Breast epithelium (tissue), 4 donors: ENCODE results near the gene PLXND1. TPM values are rescaled to one million over a fixed set of nuclear protein-coding genes. Genes with fewer than 3 reads are reported as not detected.
A peak's percentile ranks its signal among the peaks of the same experiment; 100 is the strongest.

Experiments used
- DNase-seq, 2 donors: peaks; one replicate each; pipeline ENCODE4 v3.0.0-alpha.2; 2019; ENCODE audit warnings: low spot score in 2 of 2
- H3K27ac ChIP-seq, 2 donors: fragments of 200-600 bp; sonication (generic) in 1 of 2; one replicate each; pipeline ENCODE4 v1.5.1; 2016 to 2019; ENCODE audit warnings: mild to moderate bottlenecking in 1 of 2
- H3K27me3 ChIP-seq, 2 donors: fragments of 200-600 bp; sonication (generic) in 1 of 2; one replicate each; pipeline versions ENCODE4 v1.5.1 to v1.6.0; 2017 to 2019; ENCODE audit warnings: control low read depth in 1 of 2, mild to moderate bottlenecking in 1 of 2
- H3K36me3 ChIP-seq: fragments of 200-600 bp; one replicate; pipeline ENCODE4 v1.5.1; 2019
- H3K4me1 ChIP-seq, 2 donors: fragments of 200-600 bp; sonication (generic); one replicate each; pipeline ENCODE4 v1.5.1; 2016 to 2019; ENCODE audit warnings: control low read depth in 1 of 2
- H3K4me3 ChIP-seq, 3 donors: fragments of 200-600 bp; sonication (generic); 1 replicate in 2 of 3; 2 replicates in 1 of 3; pipeline ENCODE4 v1.5.1; 2016 to 2019; ENCODE audit warnings: mild to moderate bottlenecking in 3 of 3, moderate library complexity in 2 of 3
- H3K9me3 ChIP-seq, 2 donors: fragments of 200-600 bp; sonication (generic) in 1 of 2; one replicate each; pipeline ENCODE4 v1.5.1; 2016 to 2019; ENCODE audit warnings: control low read depth in 1 of 2
- CTCF ChIP-seq, 3 donors: fragments of 450-650 bp; IDR thresholded peaks; one replicate each; pipeline ENCODE4 v1.5.1; 2016 to 2017; ENCODE audit warnings: antibody characterized with exemption in 3 of 3, mild to moderate bottlenecking in 3 of 3, moderate library complexity in 3 of 3
- POLR2A ChIP-seq: fragments of 450-650 bp; IDR thresholded peaks from one replicate; pipeline ENCODE4 v1.6.1; 2016; ENCODE audit warnings: antibody characterized with exemption, mild to moderate bottlenecking, moderate library complexity
- POLR2AphosphoS5 ChIP-seq, 3 donors: sonication (generic); formaldehyde crosslinking; IDR thresholded peaks; one replicate each; pipeline ENCODE4 v1.6.1; 2017; ENCODE audit warnings: antibody characterized with exemption in 3 of 3
- intact Hi-C: fragments of 100-400 bp; cut with DNase I; formaldehyde crosslinking; loops from one replicate; pipeline ENCODE4 v1.15.1; 2023; ENCODE audit warnings: low total_unique reads
- total RNA-seq, 3 donors: library from RNA; depleted of rRNA; stranded (reverse); fragments of >200 nt; gene quantifications; one replicate each; pipeline ENCODE4 v1.1.0, GENCODE V29; 2016

The PLXND1 gene
- total RNA-seq, 3 donors from 2014 or later, result 53.6 to 187 (median 118) TPM

- Histone ChIP-seq H3K4me3 (no peak overlapping the region), H3K27ac (peak overlapping the region in 1 of 2 donors; percentile 71), H3K9me3 (no peaks in the 10 kb centered on the region), H3K36me3 (no peaks in the 10 kb centered on the region), H3K4me1 (no peaks in the 10 kb centered on the region), H3K27me3 (no peaks in the 10 kb centered on the region)
- intact Hi-C loops, result no loop called here
- no peak for TF ChIP-seq POLR2AphosphoS5 (IDR thresholded peaks at IDR 0.05)
- no peak for DNase-seq
Observed at GRCh38 chr3:129587566-129588210, 18.8 kb downstream of the PLXND1 start.

- Histone ChIP-seq H3K27ac (peak overlapping the region in 1 of 2 donors; percentile 71), H3K9me3 (no peaks in the 10 kb centered on the region), H3K4me3 (no peak overlapping the region), H3K27me3 (no peaks in the 10 kb centered on the region), H3K36me3 (no peaks in the 10 kb centered on the region), H3K4me1 (no peaks in the 10 kb centered on the region)
- intact Hi-C loops, result no loop called here
- no peak for DNase-seq
- no peak for TF ChIP-seq CTCF (IDR thresholded peaks at IDR 0.05)
- peak in 1 of 3 donors; percentile 65 for TF ChIP-seq POLR2AphosphoS5 (IDR thresholded peaks at IDR 0.05)
Observed at GRCh38 chr3:129586746-129587430, 19.6 kb downstream of the PLXND1 start.

- DNase-seq, result no peak
- Histone ChIP-seq H3K4me3 (no peak overlapping the region), H3K36me3 (no peaks in the 10 kb centered on the region), H3K27me3 (no peaks in the 10 kb centered on the region), H3K4me1 (no peaks in the 10 kb centered on the region), H3K9me3 (no peaks in the 10 kb centered on the region), H3K27ac (peak overlapping the region in 1 of 2 donors; percentile 71)
- TF ChIP-seq POLR2AphosphoS5 (IDR thresholded peaks at IDR 0.05) (no peak), CTCF (IDR thresholded peaks at IDR 0.05) (no peak), POLR2A (no peak)
- intact Hi-C loops, result no loop called here
Observed at GRCh38 chr3:129585949-129586657, 20.4 kb downstream of the PLXND1 start.

- Histone ChIP-seq H3K4me3 (no peak overlapping the region), H3K4me1 (no peaks in the 10 kb centered on the region), H3K27me3 (no peaks in the 10 kb centered on the region), H3K36me3 (no peaks in the 10 kb centered on the region), H3K27ac (peak overlapping the region in 1 of 2 donors; percentile 19), H3K9me3 (no peaks in the 10 kb centered on the region)
- no peak for DNase-seq
- TF ChIP-seq POLR2A, result no peak
- no peak for TF ChIP-seq CTCF (IDR thresholded peaks at IDR 0.05)
- TF ChIP-seq POLR2AphosphoS5 (IDR thresholded peaks at IDR 0.05), result no peak
- intact Hi-C loops, result no loop called here
Observed at GRCh38 chr3:129584631-129585030, 21.8 kb downstream of the PLXND1 start.

GRCh38 chr3:129583289-129583688 lies 23.2 kb downstream of the PLXND1 start:
- Histone ChIP-seq H3K27me3 (no peaks in the 10 kb centered on the region), H3K9me3 (no peaks in the 10 kb centered on the region), H3K4me3 (no peak overlapping the region), H3K27ac (no peak overlapping the region), H3K4me1 (no peaks in the 10 kb centered on the region), H3K36me3 (no peaks in the 10 kb centered on the region)
- no peak for TF ChIP-seq CTCF (IDR thresholded peaks at IDR 0.05)
- no peak for DNase-seq
- intact Hi-C loops, result no loop called here
